ENCODE results near the gene FIGN. TPM values are rescaled to one million over a fixed set of nuclear protein-coding genes. Genes with fewer than 3 reads are reported as not detected.

FIGN gene
- total and polyA plus RNA-seq, 2 of the 13 experiments (the other 11 are each of a cell fraction or from before 2014, with no cell fraction given), result 6.6 to 6.7 TPM

GRCh38 chr2:163644238-163644637 lies 91.6 kb downstream of the FIGN start (continued):
- TF ChIP-seq POGK (CRISPR knock-in tag; conservative IDR thresholded peaks at IDR 0.05) (no peak), ATF5 (CRISPR knock-in tag; IDR thresholded peaks at IDR 0.05; ENCODE audit: low read depth) (no peak), ZNF17 (CRISPR knock-in tag; IDR thresholded peaks at IDR 0.05) (no peak), ZBTB8A (CRISPR knock-in tag; IDR thresholded peaks at IDR 0.05; ENCODE audit: borderline replicate concordance, low read depth) (no peak), HMG20A (CRISPR knock-in tag; IDR thresholded peaks at IDR 0.05; ENCODE audit: borderline replicate concordance) (no peak), ARNTL (CRISPR knock-in tag; IDR thresholded peaks at IDR 0.05) (no peak)

GRCh38 chr2:163641986-163642385 lies 93.8 kb downstream of the FIGN start:
- intact Hi-C loops (cut with micrococcal nuclease; ENCODE audit: unreplicated experiment) (no loop called here), in situ Hi-C loops (cut with HindIII; ENCODE audit: extremely low pct_ligation_motif_present, low pct_unique_long_range_greater_than_20kb) (no loop called here)
- no peaks in the 10 kb centered on the region for H4K20me1 ChIP-seq (ENCODE audit: insufficient read depth, low read length)
- FAIRE-seq (no peak), DNase-seq (ENCODE audit: low spot score) (no peak), ATAC-seq (no peak)
- CTCF ChIA-PET (ENCODE audit: low intra/inter-chr PET ratio, low total read pairs), result no interaction called here
- no peaks in the 10 kb centered on the region for H3K36me3 ChIP-seq (replicated peaks in 1 of 2; ENCODE audit: control insufficient read depth in 1 of 2, insufficient read depth in 2 of 2, low read length in 2 of 2)
- 100% methylated on average over 1 of the region's 1 CpG for WGBS (ENCODE audit: low lambda C conversion rate)
- H3K4me3 ChIP-seq (replicated peaks in 1 of 3; ENCODE audit: insufficient read depth in 1 of 3, low read depth in 2 of 3, low read length in 3 of 3), result no peak overlapping the region
- H3K79me2 ChIP-seq (ENCODE audit: insufficient read depth, low read length), result no peaks in the 10 kb centered on the region
- H3K9ac ChIP-seq (ENCODE audit: insufficient read depth, low read depth, low read length), result no peak overlapping the region
- no peak overlapping the region for H2AFZ ChIP-seq (ENCODE audit: low read length)
- peaks cover 7% of the 10 kb centered on the region for H3K4me1 ChIP-seq (ENCODE audit: insufficient read depth, low read length)
- H3K27me3 ChIP-seq (ENCODE audit: control insufficient read depth in 1 of 2, insufficient read depth in 2 of 2, low read length in 2 of 2), result no peaks in the 10 kb centered on the region
- H3K4me2 ChIP-seq (ENCODE audit: low read depth, low read length), result no peak overlapping the region
- no peak overlapping the region for H3K27ac ChIP-seq (ENCODE audit: extremely low read length, insufficient read depth, low read length)
- H3K9me3 ChIP-seq (ENCODE audit: low read length), result no peaks in the 10 kb centered on the region
- TF ChIP-seq MAFK (conservative IDR thresholded peaks at IDR 0.05 in 1 of 2, IDR thresholded peaks at IDR 0.05 in 1 of 2; ENCODE audit: low read length in 2 of 2) (peak; percentile 14 to 38; a peak in 2 of 4 replicates), NFE2L2 (IDR thresholded peaks at IDR 0.05; ENCODE audit: low read length) (peak; percentile 34; the same call in 1 of the 2 replicates), MAFF (IDR thresholded peaks at IDR 0.05; ENCODE audit: low read depth, low read length) (0 out of 2 replicates have a peak, but pooled peaks have one; percentile 22), ZFP36L2 (CRISPR knock-in tag; IDR thresholded peaks at IDR 0.05) (no peak)
- POLR2A ChIA-PET, result no interaction called here
- no TSS peak for BruUV-seq (replicated peaks)

Data from HepG2 (cell line).